Measurements from ENCODE around the gene SECISBP2.

Gene SECISBP2

GRCh38 chr9:89382026-89382986 is 64.0 kb downstream of the SECISBP2 start:
- no peaks in the 10 kb centered on the region for H3K27me3 ChIP-seq
- no peaks in the 10 kb centered on the region for H3K9me3 ChIP-seq
- DNase-seq: no peak
- no peaks in the 10 kb centered on the region for H3K4me1 ChIP-seq
- no peak for TF ChIP-seq CTCF (IDR thresholded peaks at IDR 0.05; ENCODE audit: low read depth, low read length)
- no peak overlapping the region for H3K4me3 ChIP-seq (ENCODE audit: low read depth, low read length)
- H3K36me3 ChIP-seq: no peaks in the 10 kb centered on the region; the same call in 1 of the 2 replicates

GRCh38 chr9:89383030-89383720 is 64.9 kb downstream of the SECISBP2 start:
- no peak overlapping the region for H3K4me3 ChIP-seq (ENCODE audit: low read depth, low read length)
- no peaks in the 10 kb centered on the region for H3K27me3 ChIP-seq
- DNase-seq: no peak
- no peaks in the 10 kb centered on the region for H3K4me1 ChIP-seq
- H3K36me3 ChIP-seq: no peaks in the 10 kb centered on the region; the same call in 1 of the 2 replicates
- TF ChIP-seq CTCF (IDR thresholded peaks at IDR 0.05; ENCODE audit: low read depth, low read length): no peak
- H3K9me3 ChIP-seq: no peaks in the 10 kb centered on the region

- TF ChIP-seq CTCF (IDR thresholded peaks at IDR 0.05; ENCODE audit: low read depth, low read length): no peak
- DNase-seq: no peak
- Histone ChIP-seq H3K27me3 (no peaks in the 10 kb centered on the region), H3K9me3 (no peaks in the 10 kb centered on the region), H3K4me3 (ENCODE audit: low read depth, low read length) (no peak overlapping the region), H3K4me1 (no peaks in the 10 kb centered on the region), H3K36me3 (no peaks in the 10 kb centered on the region; the same call in 1 of the 2 replicates)
Observed at GRCh38 chr9:89383721-89384300, 65.5 kb downstream of the SECISBP2 start.

- Histone ChIP-seq H3K9me3 (no peaks in the 10 kb centered on the region), H3K36me3 (no peaks in the 10 kb centered on the region; the same call in 1 of the 2 replicates), H3K27me3 (no peaks in the 10 kb centered on the region), H3K4me1 (no peaks in the 10 kb centered on the region), H3K4me3 (ENCODE audit: low read depth, low read length) (no peak overlapping the region)
- no peak for DNase-seq
- no peak for TF ChIP-seq CTCF (IDR thresholded peaks at IDR 0.05; ENCODE audit: low read depth, low read length)
Observed at GRCh38 chr9:89384783-89385182, 66.5 kb downstream of the SECISBP2 start.

- no peak for TF ChIP-seq CTCF (IDR thresholded peaks at IDR 0.05; ENCODE audit: low read depth, low read length)
- Histone ChIP-seq H3K4me3 (ENCODE audit: low read depth, low read length) (no peak overlapping the region), H3K36me3 (no peaks in the 10 kb centered on the region; the same call in 1 of the 2 replicates), H3K27me3 (no peaks in the 10 kb centered on the region), H3K4me1 (no peaks in the 10 kb centered on the region), H3K9me3 (no peaks in the 10 kb centered on the region)
- DNase-seq: no peak
Observed at GRCh38 chr9:89386206-89386605, 67.9 kb downstream of the SECISBP2 start.

Measured in BE2C (cell line).